Transverse colon (tissue), 3 donors: Measurements from ENCODE around the gene CANT1.

Source experiments
- CTCF ChIP-seq, 5 experiments: fragments of 200-600 bp in 3 of 5; fragments of 450-650 bp in 2 of 5; sonication (generic) in 3 of 5; IDR thresholded peaks; 1 replicate in 2 of 5; 2 replicates in 3 of 5; pipeline ENCODE4 v1.5.1; 2016 to 2017; ENCODE audit warnings: antibody characterized with exemption in 5 of 5, inconsistent platforms in 3 of 5, mild to moderate bottlenecking in 2 of 5, moderate library complexity in 1 of 5
- POLR2A ChIP-seq: fragments of 450-650 bp; IDR thresholded peaks from one replicate; pipeline ENCODE4 v1.6.1; 2016; ENCODE audit warnings: antibody characterized with exemption, mild to moderate bottlenecking, moderate library complexity

GRCh38 chr17:78971756-78972506 lies 37.6 kb downstream of the CANT1 start:
- TF ChIP-seq POLR2A (no peak), CTCF (IDR thresholded peaks at IDR 0.05) (no peak)
